Muscle of arm (tissue), 12 donors: ENCODE data around the gene RASAL2. TPM values are rescaled to one million over a fixed set of nuclear protein-coding genes. Genes with fewer than 3 reads are reported as not detected.
A peak's percentile ranks its signal among the peaks of the same experiment; 100 is the strongest.
"Not testable (repeated sequence)": the region's sequence is repeated elsewhere in the genome, so short reads cannot be mapped to it uniquely, and the experiment has no call there.

Experiments used
- DNase-seq: peaks from one replicate; pipeline ENCODE4 v3.0.0-alpha.2; 2013
- polyA plus RNA-seq, 12 donors: library from polyadenylated mRNA; unstranded; fragments of 120-200 nt; gene quantifications; one replicate each; pipeline ENCODE4 v1.2.1, GENCODE V29; 2013; ENCODE audit not compliant: insufficient read length in 12 of 12

The RASAL2 gene
- polyA plus RNA-seq, 12 donors = 12.2 to 19.9 (median 14.4) TPM; not detected in 1

DNA sequence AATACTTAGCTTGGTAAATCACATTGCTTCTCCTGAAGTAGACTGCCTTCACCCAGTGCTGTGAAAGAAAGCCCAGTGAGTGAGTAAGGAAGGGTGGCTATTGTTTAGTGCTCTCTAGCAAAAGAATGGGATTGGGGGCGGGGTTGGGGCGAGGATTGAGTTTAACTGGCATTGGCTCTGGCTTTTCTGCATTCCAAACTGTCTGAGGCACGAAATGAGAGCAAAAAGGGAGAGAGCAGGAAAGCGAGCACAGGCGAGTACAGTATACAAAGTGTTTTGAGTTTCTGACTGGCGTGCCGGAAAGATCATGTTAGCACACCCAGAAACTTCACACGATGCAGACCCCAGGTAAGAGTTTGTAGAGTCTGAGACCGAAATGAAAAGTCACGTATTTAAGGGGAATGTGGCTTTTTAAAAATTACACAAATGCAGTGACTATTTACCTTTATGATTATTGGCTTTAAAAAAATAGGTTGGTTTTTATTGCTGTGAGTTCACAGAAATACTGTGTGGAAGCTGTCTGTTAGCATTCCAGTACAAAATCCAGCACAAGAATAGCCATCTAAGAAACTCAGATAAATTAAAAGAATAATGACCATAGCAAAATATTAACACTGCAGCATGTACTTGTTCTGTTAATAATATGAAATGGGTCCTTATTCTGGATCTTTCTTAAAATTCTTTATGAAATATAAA lies 247.5 kb downstream of the RASAL2 start:
- DNase-seq = peak; percentile 18

DNA sequence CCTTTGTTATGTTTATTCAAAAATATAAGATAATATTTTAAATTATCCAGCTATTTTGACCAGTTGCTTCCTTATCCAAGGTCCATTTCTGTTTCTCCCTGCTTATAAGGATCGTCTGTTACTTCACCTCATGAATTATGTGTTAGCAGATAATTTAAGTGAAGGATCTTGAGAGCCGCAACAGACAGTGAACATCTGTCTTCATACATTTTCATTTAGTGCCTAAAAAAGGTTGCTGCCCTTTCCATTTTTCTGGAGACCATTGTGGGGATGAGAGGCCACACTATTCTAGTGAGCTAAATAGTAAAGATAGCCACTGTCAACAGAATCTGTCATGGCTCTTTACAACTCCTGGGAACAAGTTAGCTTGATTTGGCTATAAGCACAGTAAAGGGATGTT lies 248.8 kb downstream of the RASAL2 start:
- no peak for DNase-seq

DNA sequence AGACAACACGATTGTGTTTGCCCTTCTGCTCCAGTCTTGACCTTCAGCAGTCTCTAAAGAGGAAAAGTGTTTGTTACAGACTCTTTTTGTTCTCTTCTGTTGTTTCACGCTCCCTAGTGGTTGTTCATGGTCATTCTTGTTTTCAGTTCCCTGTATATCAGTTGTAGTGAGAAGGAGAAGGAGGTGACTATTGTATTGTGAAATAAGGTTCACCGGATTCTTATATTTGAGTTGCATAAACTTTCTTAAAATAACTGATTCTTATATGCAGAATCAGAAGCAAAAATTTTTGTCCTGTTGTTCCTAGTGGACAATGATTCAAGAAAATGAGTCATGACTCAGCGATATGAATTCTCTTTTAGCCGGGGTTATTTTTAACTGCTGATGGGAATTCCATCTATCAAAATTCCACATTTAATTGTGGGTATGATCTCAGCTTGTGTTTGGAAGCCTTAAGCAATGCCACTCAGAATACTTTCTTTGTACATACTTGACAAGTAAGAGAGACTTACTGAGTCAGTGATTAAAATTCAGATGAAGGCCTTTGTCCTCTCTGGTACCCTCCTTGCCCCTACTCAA lies 250.7 kb downstream of the RASAL2 start:
- peak; percentile 15 for DNase-seq

DNA sequence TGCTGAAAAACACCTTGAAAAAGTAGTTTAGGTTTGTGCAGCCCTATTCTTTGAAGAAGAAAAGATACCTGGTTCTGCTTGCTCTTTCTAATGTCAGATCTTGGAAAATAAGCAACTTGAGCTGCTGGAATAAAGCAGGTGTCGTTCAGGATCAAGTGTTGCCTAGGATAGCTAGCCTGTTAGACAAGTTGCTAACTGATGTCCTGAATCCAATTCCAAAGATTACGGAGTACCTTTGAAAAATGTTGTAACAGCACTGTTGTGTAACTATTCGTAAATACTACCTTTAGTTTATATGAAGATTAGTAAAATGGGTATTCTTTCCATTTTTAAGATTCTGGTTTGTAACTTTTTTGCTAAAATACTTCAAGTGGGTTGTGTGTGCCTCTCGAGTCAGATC lies 251.3 kb downstream of the RASAL2 start:
- DNase-seq = no peak

DNA sequence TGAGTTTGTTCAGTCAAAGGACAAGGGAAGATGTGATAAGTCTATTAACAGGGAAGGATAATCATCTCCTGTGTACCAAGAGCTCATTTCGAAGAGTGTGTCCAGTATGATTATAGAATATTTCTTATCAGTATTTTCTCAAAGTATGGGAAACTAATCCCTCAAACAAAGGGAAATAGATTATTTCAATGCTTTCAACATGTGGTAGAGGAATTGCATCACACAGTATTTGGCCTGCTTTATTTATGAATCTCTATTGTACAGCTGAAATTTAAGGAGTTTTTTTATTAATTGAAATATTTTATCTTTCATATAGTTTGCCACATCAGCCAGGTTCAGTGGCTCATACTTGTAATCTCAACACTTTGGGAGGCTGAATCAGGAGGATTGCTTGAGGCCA lies 251.9 kb downstream of the RASAL2 start:
- no peak for DNase-seq

DNA sequence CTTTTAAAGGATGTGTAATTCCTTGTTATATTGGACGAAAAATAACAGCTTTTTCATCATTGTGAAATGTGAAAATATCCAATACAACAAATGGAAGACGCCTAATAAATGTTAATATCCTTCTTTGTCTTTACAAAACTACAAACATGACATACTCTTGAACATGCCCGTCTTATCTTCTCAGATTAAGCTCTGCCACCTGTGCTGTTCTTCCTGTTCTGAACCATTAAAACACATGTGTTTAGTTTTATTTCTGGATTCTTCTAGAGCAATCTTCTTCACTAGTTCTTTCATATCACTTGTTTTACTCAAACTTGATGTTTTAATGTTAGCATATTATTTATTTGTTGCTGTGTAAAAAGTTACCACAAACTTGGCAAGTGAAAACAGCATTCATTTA lies 255.9 kb downstream of the RASAL2 start:
- no peak for DNase-seq

DNA sequence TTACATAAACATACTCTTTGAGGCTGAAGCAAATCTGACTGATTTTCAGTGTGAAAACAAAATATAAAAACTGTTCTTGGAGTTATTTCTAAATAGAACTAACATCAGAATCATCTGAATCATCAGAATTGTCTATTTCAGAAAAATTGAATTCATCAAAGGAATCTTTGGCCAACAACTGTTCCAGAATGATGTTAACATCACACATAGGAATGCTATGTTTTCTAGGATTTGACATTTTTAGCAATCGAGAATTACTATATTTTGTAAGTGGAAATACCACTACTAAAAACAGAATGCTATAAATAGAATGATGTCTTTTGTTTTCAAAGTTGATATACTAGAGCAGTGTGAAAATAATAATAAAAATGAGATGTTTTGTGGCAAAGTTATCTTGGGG lies 258.0 kb downstream of the RASAL2 start:
- DNase-seq = not testable (repeated sequence)

DNA sequence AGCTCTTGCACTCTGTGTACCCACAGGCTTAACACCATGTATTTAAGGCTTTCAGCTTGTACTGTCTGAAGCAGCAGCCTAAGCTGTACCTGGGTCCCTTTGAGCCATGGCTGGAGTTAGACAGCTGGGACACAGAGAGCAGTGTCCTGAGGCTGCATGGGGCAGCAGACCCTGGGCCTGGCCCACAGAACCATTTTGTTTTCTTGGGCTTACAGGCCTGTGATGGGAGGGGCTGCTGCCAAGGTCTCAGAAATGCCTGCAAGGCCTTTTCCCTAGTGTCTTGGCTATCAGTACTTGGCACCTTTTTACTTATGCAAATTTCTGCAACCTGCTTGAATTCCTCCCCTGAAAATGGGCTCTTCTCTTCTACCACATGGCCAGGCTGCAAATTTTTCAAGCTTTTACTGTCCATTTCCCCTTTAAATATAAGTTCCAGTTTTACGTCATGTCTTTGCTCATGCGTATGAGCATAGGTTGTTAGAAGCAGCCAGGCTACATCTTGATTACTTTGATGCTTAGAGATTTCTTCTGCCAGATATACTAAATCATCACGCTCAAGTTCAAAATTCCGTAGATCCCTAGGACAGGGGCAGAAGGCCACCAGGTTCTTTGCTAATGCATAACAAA lies 259.0 kb downstream of the RASAL2 start:
- DNase-seq = no peak

DNA sequence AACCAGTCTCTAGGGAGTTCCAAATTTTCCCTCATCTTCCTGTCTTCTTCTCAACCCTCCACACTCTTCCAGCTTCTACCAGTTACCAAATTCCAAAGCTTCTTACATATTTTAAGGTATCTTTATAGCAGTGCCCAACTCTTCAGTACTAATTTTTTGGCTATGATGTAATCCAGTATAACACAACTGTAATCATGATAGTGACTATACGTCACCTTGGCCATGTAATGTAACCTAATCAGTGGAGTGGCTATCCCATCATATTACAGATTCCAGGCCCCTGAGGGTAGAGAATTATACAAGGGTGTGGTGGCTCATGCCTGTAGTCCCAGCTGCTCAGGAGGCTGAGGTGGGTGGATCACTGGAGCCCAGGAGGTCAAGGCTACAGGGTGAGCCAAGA lies 259.6 kb downstream of the RASAL2 start:
- DNase-seq = no peak

DNA sequence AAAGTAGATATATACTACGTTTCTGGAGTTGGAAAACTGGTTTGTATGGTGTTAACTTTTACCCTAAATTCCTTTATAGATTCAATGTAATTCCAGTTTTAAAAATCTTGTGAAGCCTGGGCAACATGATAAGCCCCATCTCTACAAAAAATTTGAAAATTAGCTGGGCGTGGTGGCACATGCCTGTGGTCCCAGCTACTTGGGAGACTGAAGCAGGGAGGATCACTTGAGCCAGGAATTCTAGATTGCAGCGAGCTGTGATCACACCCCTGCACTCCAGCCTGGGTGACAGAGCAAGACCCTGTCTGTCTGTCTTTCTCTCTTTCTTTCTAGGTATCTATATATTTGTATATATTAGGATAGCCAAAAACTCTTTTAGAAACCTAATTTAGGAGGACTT lies 260.9 kb downstream of the RASAL2 start:
- no peak for DNase-seq

DNA sequence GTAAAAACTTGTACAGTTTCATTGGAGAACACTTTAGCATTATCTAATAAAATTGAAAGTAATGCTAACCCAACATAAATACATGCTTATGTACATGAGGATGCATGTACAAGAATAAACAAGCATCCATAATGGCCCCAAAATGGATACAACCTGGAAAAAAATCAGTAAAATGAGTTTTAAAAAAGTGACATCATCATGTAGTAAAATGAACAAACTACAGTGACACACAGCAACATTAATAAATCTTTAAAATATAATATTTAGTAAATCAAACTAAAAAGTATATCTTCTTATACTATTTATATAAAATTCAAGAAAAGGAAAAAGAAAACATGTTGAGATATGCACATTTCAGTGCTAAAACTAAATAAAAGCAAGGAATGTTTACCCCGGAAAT lies 262.4 kb downstream of the RASAL2 start:
- no peak for DNase-seq

DNA sequence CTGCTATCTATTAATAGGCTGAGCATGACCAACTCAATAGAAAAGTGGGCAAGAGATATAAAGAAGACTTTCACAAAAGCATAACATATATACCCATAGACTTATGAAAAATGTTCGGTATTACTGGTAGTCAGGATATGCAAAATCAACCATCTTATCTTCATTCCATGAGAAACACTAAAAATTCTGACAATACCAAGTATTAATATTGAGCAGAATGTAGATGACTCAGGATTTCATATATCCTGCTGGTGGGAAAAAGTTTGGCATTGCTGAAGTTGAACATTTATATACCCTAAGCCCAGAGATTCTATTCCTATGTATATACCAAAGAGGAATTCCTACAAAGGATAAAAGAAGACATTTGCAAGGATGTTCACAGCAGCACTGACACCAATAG lies 264.6 kb downstream of the RASAL2 start:
- DNase-seq = no peak

DNA sequence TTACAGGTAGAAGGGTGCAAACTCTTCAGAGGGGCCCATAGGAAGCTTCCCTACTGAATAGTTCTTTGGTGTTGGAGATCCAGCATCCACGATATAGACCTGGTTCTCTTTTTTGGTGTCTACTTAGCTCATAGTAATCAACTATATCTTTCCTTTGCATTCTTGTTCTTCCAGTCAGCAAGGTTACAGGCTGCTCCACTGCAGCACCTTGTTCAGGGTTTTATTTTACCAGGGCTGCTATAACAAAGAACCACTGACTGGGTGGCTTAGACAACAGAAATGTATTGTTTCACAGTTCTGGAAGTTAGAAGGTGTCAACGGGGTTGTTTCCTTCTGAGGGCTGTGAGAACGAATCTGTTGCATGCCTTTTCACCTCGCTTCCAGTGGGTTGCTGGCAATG lies 266.5 kb downstream of the RASAL2 start:
- no peak for DNase-seq

DNA sequence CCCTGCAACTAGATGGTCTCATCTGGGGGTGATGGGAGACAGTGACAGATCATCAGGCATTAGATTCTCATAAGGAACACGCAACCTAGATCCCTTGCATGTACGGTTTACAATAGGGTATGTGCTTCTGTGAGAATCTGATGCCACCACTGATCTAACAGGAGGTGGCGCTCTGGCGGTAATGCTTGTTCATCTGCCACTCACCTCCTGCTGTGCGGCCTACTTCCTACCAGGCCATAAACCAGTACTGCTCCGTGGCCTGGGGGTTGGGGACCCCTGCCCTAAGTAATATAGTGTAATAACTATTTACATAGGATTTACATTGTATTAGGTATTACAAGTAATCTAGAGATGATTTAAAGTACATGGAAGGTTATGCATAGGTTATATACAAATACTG lies 267.9 kb downstream of the RASAL2 start:
- no peak for DNase-seq

DNA sequence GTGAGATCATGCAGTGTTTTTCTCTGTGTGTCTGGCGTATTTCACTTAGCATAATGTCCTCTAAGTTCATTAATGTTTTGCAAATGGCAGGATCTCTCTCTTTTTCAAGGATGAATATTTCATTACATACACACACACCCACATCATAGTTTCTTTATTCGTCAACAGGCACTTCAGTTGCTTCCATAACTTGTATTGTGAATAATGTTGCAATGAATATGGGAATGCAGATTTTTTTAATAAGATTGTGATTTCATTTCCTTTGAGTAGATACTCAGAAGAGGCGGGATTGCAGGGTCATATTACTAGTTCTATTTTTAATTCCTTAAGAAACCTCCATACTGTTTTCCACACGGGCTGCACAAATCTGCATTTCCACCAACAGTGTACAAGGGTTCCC lies 268.8 kb downstream of the RASAL2 start:
- DNase-seq = no peak

DNA sequence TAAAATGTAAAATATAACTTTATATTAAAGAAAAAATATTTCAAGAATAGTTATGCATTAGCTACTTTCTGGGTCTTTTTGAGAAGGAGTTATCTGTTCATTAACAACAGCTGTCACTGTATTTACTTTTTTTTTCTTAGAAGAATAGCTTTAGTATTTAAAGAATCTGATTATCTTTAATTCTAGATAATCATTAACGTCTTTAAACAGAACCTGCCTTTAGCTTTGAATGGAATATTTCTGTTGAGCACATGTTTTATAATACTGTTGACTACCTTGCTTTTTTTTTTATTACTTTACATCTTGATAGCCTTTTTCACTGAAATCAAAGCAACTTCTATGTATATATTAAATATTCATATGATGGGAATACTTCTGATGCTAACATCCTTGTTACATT lies 270.9 kb downstream of the RASAL2 start:
- DNase-seq = no peak

DNA sequence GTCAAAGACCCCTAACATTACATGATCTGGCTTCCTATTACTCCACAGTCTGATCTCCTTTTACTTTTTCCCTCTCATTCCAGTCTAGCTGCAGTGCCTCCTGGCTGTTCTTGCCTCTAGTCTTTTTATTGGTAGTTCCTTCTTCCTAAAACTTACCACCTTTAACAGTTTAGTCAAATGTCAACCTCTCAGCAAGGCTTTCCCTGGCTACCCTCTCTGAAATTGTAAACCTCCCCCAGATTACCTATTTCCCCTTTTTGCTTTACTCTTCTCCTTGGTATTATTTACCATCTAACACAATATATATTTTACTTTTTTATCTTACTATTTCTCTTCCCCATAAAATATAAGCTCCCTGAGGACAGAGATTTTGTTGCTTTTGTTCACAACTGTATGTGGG lies 273.2 kb downstream of the RASAL2 start:
- no peak for DNase-seq

DNA sequence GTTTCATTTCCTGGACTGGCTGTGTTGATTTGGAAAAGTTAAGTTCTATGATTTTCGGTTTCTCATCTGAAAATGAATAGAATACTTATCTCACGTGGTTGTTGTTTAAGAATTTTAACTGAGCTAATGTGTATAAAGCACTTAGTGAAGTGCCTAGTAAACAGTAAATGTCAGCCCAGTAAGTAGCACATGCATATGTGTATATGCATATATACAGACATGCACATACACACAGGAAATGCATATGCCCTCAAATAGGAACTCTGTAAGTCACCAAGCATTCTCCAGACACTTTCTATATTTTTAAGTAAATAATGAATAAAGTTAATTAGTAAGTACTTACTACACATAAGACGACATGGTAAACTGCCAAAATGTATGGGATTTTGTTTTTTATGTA lies 274.3 kb downstream of the RASAL2 start:
- no peak for DNase-seq

DNA sequence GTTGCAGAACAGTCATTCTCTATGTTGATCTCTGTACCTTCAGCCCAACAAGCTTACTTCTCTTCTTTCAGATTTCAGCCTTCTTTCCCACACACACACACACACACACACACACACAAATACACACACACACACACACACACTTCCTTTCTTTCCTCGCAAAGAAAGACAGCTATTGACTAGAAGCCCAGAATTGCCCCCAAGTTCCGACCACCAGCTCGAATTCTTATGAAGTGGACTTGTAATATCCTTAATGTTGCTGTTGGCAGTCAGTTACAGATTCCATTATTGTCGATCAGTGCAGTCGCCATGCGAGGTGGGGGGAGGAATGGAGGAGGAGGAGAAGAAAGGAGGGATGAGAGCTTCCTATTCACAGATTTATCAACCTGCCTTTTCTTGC lies 277.3 kb downstream of the RASAL2 start:
- DNase-seq = peak; percentile 68

DNA sequence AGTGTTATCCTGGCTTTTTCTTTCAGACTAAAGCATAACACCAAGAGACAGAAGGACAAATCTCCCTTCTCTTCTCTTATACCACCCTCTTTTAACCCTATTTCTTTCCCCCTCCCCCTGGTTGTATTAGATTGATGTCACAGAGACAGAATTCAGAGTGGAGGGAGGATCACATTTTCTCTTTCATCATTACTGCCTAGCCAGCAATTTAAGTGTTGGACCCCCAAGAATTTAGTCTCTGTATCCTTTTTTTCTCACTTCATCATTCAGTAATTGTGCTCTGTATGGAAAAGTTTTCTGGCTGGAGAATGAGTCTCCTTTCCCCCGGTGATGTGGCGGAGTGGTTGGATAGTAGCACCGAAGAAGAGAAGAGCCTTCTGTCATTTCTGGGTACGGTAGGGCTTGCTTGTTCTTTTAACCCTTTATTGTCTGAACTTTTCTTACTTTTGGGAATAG lies 278.1 kb downstream of the RASAL2 start:
- DNase-seq = peak; percentile 54

DNA sequence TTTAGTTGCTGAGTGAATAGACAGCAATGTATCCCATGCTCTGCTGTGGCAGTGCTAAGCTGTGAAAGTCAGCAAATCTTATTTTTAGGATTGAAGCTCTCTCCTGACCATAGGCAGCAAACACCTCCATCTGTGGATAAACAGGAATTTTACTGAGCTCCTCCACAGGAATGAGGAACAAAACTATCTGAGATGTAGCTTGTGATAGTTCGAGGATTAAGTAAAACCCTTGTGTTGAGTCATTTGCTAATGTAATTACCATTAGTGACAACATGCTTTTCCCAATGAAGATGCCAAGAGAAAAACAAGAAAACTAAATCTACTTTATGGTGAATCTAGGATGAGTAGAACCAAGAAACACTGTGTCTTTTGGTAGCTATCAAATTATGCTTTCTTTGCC lies 280.1 kb downstream of the RASAL2 start:
- no peak for DNase-seq

DNA sequence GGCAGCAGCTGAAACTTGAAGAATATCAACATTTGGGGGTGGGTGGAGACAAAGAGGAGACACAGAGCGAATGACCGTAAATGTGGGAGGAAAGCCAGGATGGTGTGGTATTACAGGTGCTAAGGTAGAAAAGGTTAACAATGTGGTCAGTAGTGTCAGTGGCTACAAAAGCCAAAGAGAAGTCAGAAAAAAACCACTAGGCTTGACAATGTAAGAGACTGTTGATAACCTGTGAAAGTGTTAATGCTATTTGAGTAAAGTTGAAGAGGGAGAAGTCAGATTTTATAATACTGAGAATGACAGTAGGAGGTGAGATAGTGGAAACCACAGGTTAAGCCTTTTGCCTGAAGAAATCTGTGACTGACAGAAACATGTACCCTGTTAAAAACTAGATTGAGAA lies 282.1 kb downstream of the RASAL2 start:
- no peak for DNase-seq

DNA sequence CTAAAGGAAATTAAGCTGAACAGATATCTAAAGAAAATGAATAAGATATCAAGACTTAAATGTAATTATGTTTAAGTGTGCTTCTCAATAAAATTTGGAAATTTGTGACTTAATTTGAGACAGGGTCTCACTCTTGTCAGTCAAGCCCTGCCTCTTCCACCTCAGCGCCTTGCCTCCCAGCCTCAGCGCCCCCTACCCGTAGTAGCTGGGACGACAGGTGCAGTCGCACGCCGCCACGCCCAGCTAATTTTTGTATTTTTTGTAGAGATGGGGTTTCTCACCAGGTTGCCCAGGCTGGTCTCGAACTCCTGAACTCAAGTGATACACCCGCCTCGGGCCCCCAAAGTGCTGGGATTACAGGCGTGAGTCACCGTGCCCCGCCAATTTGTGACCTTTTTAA lies 285.9 kb downstream of the RASAL2 start:
- no peak for DNase-seq

DNA sequence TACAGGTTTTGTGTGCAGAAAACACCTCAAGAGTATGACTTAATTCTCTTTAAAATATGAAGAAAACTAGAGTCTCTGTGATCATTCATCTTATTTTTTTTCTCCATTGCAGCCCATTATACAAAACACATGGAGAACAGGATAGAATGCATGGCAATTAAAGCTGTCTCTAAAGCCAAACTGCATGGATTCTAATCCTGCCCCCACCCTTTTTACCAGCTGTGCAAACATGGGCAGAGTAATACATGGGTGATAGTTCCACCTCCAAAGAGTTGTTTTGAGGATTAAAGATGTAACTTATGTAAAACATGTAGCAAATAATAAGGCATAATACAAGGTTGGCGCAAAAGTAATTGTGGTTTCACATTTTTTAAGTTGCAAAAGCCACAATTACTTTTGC lies 288.5 kb downstream of the RASAL2 start:
- DNase-seq = no peak
